Measurements from ENCODE around the gene TANGO6. TPM values are rescaled to one million over a fixed set of nuclear protein-coding genes. Genes with fewer than 3 reads are reported as not detected.

TANGO6 gene
- total RNA-seq, 2 experiments from 2014 or later: 25.2 to 30.5 TPM

GRCh38 chr16:69133373-69133954 lies 290.1 kb downstream of the TANGO6 start:
- Mint-ChIP-seq H3K4me1 (peaks cover 51% of the 10 kb centered on the region), H3K4me3 (peak overlapping the region; percentile 92), H3K9me3 (no peaks in the 10 kb centered on the region), H3K36me3 (peaks cover 46% of the 10 kb centered on the region), H3K27me3 (no peaks in the 10 kb centered on the region), H3K27ac (peak overlapping the region; percentile 93)
- no peak for DNase-seq

Other genes with a start within 250 kb of the TANGO6 start
- gene CDH3, start 198.2 kb upstream of the TANGO6 start, total RNA-seq: under 1 TPM; 0.37 to 0.44 TPM
- under 1 TPM; 0.16 to 0.21 TPM for gene CDH1, start 106.2 kb upstream of the TANGO6 start, total RNA-seq

Measured in activated naive CD8-positive, alpha-beta T cell treated with anti-CD3 and anti-CD28 coated beads for 36 hours (primary cell).